ENCODE results near the gene UNK. TPM values are rescaled to one million over a fixed set of nuclear protein-coding genes. Genes with fewer than 3 reads are reported as not detected.

Gene UNK
- total and polyA plus RNA-seq, 2 of the 13 experiments (the other 11 are each of a cell fraction or from before 2014, with no cell fraction given), result 31.6 to 33.0 TPM

GRCh38 chr17:75763613-75764416 is 20.8 kb upstream of the UNK start (continued):
- TF ChIP-seq ZNF512B (CRISPR knock-in tag; IDR thresholded peaks at IDR 0.05; ENCODE audit: borderline replicate concordance) (no peak), TCF7 (IDR thresholded peaks at IDR 0.05; ENCODE audit: low read depth) (no peak), ZFP91 (CRISPR knock-in tag; IDR thresholded peaks at IDR 0.05; ENCODE audit: borderline replicate concordance) (no peak; the same call in 1 of the 2 replicates), ZNF773 (CRISPR knock-in tag; IDR thresholded peaks at IDR 0.05; ENCODE audit: borderline replicate concordance) (no peak), NR2F1 (CRISPR knock-in tag; IDR thresholded peaks at IDR 0.05) (peak; percentile 24 to 62; a peak in 2 of 4 replicates), ARID2 (CRISPR knock-in tag; IDR thresholded peaks at IDR 0.05; ENCODE audit: borderline replicate concordance) (no peak), MAFK (conservative IDR thresholded peaks at IDR 0.05 in 1 of 2, IDR thresholded peaks at IDR 0.05 in 1 of 2; ENCODE audit: low read length in 2 of 2) (no peak), MNT (IDR thresholded peaks at IDR 0.05) (no peak), BATF2 (CRISPR knock-in tag; IDR thresholded peaks at IDR 0.05) (no peak), ATF5 (CRISPR knock-in tag; IDR thresholded peaks at IDR 0.05; ENCODE audit: low read depth) (no peak), KMT2B (CRISPR knock-in tag; IDR thresholded peaks at IDR 0.05) (peak; percentile 57; the same call in 1 of the 2 replicates), ZIK1 (CRISPR knock-in tag; IDR thresholded peaks at IDR 0.05; ENCODE audit: borderline replicate concordance, low read depth) (no peak), GPBP1L1 (CRISPR knock-in tag; IDR thresholded peaks at IDR 0.05) (no peak), TEAD3 (CRISPR knock-in tag; optimal IDR thresholded peaks at IDR 0.05; ENCODE audit: borderline replicate concordance) (peak; percentile 59), ATF4 (CRISPR knock-in tag; IDR thresholded peaks at IDR 0.05) (no peak)

Measured in HepG2 (cell line).